G401 (cell line): ENCODE results near the gene ARID2. TPM values are rescaled to one million over a fixed set of nuclear protein-coding genes. Genes with fewer than 3 reads are reported as not detected.

ENCODE experiments used
- DNase-seq: peaks from one replicate; pipeline ENCODE4 v3.0.0-alpha.2; 2015; ENCODE audit warnings: low spot score
- in situ Hi-C: cut with HindIII; loops from 2 replicates; pipeline ENCODE4 v1.10.0; 2016; ENCODE audit warnings: low sequenced_read_pairs, mixed read lengths
- total RNA-seq: library from RNA; depleted of rRNA; stranded (reverse); fragments of >200 nt; shearing (Covaris generic); gene quantifications from 2 replicates; pipeline ENCODE4 v1.2.3, GENCODE V29; 2014

ARID2 gene
- total RNA-seq, 1 experiment from 2014 or later, result 29.8 TPM

- in situ Hi-C loops, result no loop called here
- DNase-seq, result no peak
These were observed 9.4 kb upstream of the ARID2 start for GRCh38 chr12:45720069-45720468.

GRCh38 chr12:45721369-45721768, 8.1 kb upstream of the ARID2 start:
- no peak for DNase-seq
- in situ Hi-C loops, result no loop called here

GRCh38 chr12:45721954-45722353, 7.6 kb upstream of the ARID2 start:
- in situ Hi-C loops, result no loop called here
- no peak for DNase-seq

GRCh38 chr12:45725631-45726602, 3.6 kb upstream of the ARID2 start:
- in situ Hi-C loops, result no loop called here
- peak; percentile 85 for DNase-seq

GRCh38 chr12:45726603-45727300, 2.8 kb upstream of the ARID2 start:
- in situ Hi-C loops, result no loop called here
- no peak for DNase-seq

- in situ Hi-C loops, result no loop called here
- DNase-seq, result peak; percentile 93
These were observed 2.1 kb upstream of the ARID2 start for GRCh38 chr12:45727301-45727979.

DNA sequence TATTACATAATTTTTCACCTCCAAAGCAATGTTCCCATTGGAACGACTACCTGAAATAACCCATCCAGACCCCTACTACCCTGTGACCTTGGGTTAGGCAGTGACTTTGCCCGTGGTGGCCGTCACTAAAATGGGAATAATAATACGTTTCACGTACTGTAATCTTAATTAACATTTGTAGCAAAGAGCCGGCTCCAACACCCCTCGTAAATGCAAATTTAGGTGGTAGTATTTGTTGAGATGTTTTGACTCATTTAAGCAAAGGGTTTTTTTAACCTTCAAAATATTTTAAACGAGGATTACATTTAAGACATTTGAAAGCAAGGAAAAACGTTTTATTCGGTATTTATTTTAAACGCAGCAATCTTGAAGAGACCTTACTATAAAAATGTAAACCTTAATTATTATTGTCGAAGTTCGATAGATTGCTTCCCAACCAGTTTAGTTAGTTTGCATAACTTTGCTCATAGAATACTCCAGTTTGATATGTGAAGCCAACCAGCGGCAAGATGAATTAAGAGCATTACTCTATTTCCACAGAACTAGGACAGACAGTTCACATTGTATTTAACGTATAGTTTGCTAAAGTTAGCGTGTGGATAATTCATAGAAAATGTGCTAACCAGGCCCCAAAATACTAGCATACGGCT, 1.4 kb upstream of the ARID2 start:
- DNase-seq, result no peak
- in situ Hi-C loops, result no loop called here

GRCh38 chr12:45728630-45729232, 775 bp upstream of the ARID2 start:
- peak; percentile 93 for DNase-seq
- in situ Hi-C loops, result no loop called here

DNA sequence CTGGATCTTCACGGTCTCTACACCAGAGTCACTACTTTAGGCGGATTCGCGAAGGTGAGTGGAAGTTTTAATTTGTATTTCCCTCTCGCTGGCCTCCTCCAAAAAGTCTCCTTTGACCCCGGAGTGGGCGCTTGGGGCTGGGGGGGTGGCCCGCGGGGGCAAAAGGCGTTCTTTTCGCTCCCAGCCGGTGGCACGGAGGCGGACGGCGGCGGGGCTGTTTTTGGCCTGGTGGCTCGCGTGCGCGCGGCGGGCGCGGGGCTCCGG, 510 bp downstream of the ARID2 start:
- DNase-seq, result no peak
- in situ Hi-C loops, result no loop called here

DNA sequence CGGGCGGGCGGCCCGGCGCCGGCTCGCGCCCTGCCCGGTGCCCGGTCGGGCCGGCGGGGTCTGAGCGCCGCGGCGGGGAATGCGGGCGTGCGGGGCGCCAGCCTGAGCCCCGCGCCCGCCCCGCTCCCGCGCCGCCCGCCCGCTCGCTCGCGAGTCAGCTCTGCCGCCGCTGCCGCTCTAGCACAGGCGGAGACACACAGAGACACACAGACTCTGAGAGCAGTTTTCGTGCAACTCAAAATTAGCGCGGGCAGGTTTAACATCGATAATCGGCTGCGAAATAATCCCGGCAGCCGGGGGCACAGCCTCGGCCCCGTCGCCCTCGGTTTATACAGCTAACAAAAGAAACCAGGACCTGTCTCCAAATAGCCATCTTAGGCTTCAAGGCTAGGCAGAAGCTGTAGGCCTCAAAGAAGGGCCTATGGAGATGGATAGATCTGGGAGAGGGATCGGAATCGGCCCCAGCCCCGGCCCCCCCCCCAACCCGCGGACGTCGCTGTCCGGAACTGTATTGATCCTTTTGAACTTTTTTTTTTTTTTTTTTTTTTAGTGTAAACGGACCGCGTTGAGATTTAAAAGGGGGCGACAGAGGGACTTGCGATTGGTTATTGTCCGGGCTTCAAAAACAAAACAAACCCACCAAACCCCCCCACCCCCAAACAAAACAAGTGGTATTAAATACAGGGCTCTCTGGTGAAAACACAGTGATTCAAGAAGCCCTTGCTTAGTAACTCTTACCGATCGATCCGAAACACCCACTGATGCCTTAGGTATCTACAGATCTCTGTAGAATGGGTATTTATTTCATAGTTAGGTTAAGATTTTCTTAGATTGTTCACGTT, 1.1 kb downstream of the ARID2 start:
- in situ Hi-C loops, result no loop called here
- DNase-seq, result peak; percentile 67

DNA sequence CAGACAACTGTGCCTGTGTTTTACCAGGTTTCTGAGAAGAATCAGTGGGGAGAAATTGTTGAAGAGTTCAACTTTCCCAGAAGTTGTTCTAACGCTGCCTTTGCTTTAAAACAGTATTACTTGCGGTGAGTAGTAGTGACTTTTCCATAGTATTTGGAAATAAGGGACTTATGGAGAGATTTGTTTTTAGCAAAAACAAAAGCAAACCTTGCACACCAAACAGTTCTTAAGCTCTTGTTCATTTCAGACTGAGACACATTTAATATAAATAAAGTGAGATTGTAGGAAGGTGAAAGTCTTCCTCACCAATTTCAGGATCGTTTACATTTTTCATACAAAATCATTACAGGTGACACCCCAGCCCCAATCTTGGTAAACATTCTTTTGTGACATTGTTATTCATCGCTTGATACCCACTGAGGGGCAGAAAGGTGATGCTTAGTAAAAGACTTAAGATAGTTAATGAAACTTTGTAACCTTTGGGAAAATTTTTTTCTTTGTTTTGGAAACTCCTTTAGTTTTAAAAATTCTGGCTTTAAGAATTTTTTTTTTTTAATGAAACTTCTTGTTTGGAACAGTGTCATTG, 1.8 kb downstream of the ARID2 start:
- in situ Hi-C loops, result no loop called here
- DNase-seq, result no peak

GRCh38 chr12:45732250-45732649, 2.7 kb downstream of the ARID2 start:
- in situ Hi-C loops, result no loop called here

DNA sequence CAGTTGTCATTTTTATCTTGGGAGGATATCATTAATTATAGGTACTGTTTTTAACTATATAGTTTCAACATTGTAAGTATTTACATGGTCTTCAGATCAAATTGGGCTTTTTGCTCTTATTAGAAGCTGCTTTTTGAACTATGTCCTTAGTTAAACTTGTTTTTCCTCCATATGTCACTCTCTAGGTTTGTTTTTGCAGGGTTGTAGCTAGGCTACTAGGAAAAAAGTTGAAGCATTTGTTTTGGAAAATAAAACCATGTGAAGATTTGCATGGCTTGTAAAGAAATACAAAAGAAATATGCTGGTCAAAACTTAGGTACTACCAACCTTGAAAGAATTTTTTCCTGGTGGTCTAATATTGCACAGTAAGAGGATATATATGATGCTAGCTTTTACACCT, 3.4 kb downstream of the ARID2 start:
- no peak for DNase-seq
- in situ Hi-C loops, result no loop called here

More at GRCh38 chr12:45732250-45732649, 2.7 kb downstream of the ARID2 start:
- DNase-seq, result no peak

- no peak for DNase-seq
- in situ Hi-C loops, result no loop called here
These were observed 8.1 kb downstream of the ARID2 start for GRCh38 chr12:45737638-45738037.

- in situ Hi-C loops, result no loop called here
- no peak for DNase-seq
These were observed 13.1 kb downstream of the ARID2 start for GRCh38 chr12:45742590-45742989.

GRCh38 chr12:45743247-45743646, 13.7 kb downstream of the ARID2 start:
- in situ Hi-C loops, result no loop called here
- no peak for DNase-seq

- in situ Hi-C loops, result no loop called here
- no peak for DNase-seq
These were observed 16.4 kb downstream of the ARID2 start for GRCh38 chr12:45745861-45746277.

GRCh38 chr12:45756666-45757065, 27.2 kb downstream of the ARID2 start:
- no peak for DNase-seq
- in situ Hi-C loops, result no loop called here
